Gastrocnemius medialis (tissue), 4 donors: Measurements from ENCODE around the gene CPNE5. TPM values are rescaled to one million over a fixed set of nuclear protein-coding genes. Genes with fewer than 3 reads are reported as not detected.

Experiments used
- ATAC-seq, 2 donors: fragments of 150-250 bp; one replicate each; pipeline ENCODE4 v1.9.1; 2016
- DNase-seq, 2 donors: peaks; one replicate each; pipeline ENCODE4 v3.0.0-alpha.2; 2019
- H3K27ac ChIP-seq, 4 donors: fragments of 200-600 bp; sonication (generic); 1 replicate in 1 of 4; 2 replicates in 3 of 4; pipeline ENCODE4 v1.5.1; 2016 to 2018; ENCODE audit warnings: mild to moderate bottlenecking in 2 of 4, moderate library complexity in 1 of 4
- H3K27me3 ChIP-seq, 3 donors: fragments of 200-600 bp; sonication (generic) in 2 of 3; 1 replicate in 1 of 3; 2 replicates in 2 of 3; pipeline versions ENCODE4 v1.5.1 to v1.6.0; 2016 to 2019; ENCODE audit warnings: mild to moderate bottlenecking in 1 of 3, moderate library complexity in 1 of 3
- H3K36me3 ChIP-seq, 2 donors: fragments of 200-600 bp; sonication (generic) in 1 of 2; one replicate each; pipeline ENCODE4 v1.5.1; 2017 to 2018
- H3K4me1 ChIP-seq, 2 donors: fragments of 200-600 bp; sonication (generic) in 1 of 2; one replicate each; pipeline ENCODE4 v1.5.1; 2016 to 2017; ENCODE audit warnings: mild to moderate bottlenecking in 2 of 2
- H3K4me3 ChIP-seq, 4 donors: fragments of 200-600 bp; sonication (generic) in 3 of 4; 1 replicate in 1 of 4; 2 replicates in 3 of 4; pipeline ENCODE4 v1.5.1; 2016 to 2019; ENCODE audit warnings: mild to moderate bottlenecking in 2 of 4
- H3K9me3 ChIP-seq, 3 donors: fragments of 200-600 bp; sonication (generic) in 2 of 3; 1 replicate in 1 of 3; 2 replicates in 2 of 3; pipeline ENCODE4 v1.5.1; 2016 to 2019
- POLR2A ChIP-seq, 2 donors: fragments of 450-650 bp; IDR thresholded peaks; one replicate each; pipeline ENCODE4 v1.6.1; 2017; ENCODE audit warnings: antibody characterized with exemption in 2 of 2, mild to moderate bottlenecking in 2 of 2, moderate library complexity in 2 of 2
- in situ Hi-C, 4 donors: fragments of 200-750 bp; cut with MboI; loops; one replicate each; pipeline versions ENCODE4 v1.15.0 to v1.8.0; 2017; ENCODE audit warnings: low sequenced_read_pairs in 4 of 4
- intact Hi-C: fragments of 100-400 bp; cut with DNase I; formaldehyde crosslinking; loops from one replicate; pipeline ENCODE4 v1.15.1; 2023; ENCODE audit warnings: low total_unique reads
- total RNA-seq, 4 donors: library from RNA; depleted of rRNA; stranded (reverse); fragments of >200 nt; gene quantifications; one replicate each; pipeline versions ENCODE4 v1.1.0 to v1.2.3, GENCODE V29; 2016
- TF ChIP-seq, protein P1 (sequence below), 5 experiments: fragments of 450-650 bp in 3 of 5; fragments of 200-600 bp in 2 of 5; sonication (generic) in 2 of 5; IDR thresholded peaks in 4 of 5; conservative IDR thresholded peaks in 1 of 5; 1 replicate in 4 of 5; 2 replicates in 1 of 5; pipeline ENCODE4 v1.5.1; 2016 to 2019; ENCODE audit warnings: antibody characterized with exemption in 5 of 5, mild to moderate bottlenecking in 3 of 5, moderate library complexity in 3 of 5

The CPNE5 gene
- total RNA-seq, 4 donors from 2014 or later = 0.11 TPM; not detected in 3

DNA sequence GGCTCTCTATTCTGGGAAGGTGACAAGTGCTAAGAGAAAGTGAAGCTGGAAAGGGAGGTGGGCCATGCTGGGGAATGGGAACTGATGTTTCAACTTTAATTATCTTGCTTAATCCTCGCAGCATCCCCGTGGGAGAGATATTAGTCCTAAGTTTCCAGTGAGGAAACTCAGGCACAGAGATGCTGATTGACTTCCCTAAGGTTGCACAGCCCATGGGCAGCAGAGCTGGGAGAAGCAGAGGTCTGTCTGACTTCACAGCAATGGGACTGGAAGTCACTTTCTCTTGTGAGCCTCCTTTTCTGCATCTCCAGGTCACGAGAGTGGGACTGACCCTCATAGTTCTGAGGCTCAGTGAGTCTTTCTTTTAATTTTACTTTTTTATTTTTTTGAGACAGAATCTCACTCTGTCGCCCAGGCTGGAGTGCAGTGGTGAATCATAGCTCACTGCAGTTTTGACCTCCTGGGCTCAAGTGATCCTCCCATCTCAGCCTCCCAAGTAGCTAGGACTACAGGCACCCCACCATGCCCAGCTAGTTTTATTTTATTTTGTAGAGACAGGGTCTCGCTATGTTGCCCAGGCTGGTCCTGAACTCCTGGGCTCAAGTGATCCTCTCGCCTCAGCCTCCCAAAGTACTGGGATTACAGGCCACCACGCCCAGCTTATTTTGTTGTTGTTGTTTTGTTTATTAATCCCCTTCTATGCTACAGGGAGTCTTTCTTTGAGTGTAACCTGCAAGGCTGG lies 139.0 kb downstream of the CPNE5 start:
- in situ Hi-C loops (no loop called here), intact Hi-C loops (no loop called here)
- Histone ChIP-seq H3K27ac (no peak overlapping the region), H3K9me3 (no peaks in the 10 kb centered on the region), H3K27me3 (no peaks in the 10 kb centered on the region), H3K36me3 (no peaks in the 10 kb centered on the region), H3K4me1 (no peaks in the 10 kb centered on the region), H3K4me3 (no peak overlapping the region)
- ATAC-seq (no peak), DNase-seq (no peak)
- TF ChIP-seq, protein P1, sequence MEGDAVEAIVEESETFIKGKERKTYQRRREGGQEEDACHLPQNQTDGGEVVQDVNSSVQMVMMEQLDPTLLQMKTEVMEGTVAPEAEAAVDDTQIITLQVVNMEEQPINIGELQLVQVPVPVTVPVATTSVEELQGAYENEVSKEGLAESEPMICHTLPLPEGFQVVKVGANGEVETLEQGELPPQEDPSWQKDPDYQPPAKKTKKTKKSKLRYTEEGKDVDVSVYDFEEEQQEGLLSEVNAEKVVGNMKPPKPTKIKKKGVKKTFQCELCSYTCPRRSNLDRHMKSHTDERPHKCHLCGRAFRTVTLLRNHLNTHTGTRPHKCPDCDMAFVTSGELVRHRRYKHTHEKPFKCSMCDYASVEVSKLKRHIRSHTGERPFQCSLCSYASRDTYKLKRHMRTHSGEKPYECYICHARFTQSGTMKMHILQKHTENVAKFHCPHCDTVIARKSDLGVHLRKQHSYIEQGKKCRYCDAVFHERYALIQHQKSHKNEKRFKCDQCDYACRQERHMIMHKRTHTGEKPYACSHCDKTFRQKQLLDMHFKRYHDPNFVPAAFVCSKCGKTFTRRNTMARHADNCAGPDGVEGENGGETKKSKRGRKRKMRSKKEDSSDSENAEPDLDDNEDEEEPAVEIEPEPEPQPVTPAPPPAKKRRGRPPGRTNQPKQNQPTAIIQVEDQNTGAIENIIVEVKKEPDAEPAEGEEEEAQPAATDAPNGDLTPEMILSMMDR (IDR thresholded peaks at IDR 0.05 in 4 of 5, conservative IDR thresholded peaks at IDR 0.05 in 1 of 5) = no peak
- no peak for TF ChIP-seq POLR2A (IDR thresholded peaks at IDR 0.05)

DNA sequence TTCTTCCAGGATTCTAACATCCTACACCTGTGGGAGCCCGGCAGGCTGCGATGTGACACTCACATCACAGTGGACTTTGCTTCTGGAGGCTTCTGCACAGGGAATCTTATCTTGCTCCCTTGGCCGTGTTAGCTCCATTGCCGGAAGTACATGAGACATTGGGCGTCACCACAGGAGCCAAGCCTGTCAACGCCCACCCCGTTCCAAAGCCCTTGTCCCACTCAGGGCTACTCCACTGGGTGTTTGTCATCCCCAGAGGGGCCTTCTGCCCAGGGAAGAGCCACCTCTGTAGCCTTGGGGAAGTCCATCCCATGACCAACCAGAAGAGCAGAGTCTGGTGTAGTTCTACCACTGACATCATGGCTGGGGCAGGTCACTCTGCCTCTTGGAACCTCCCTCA lies 139.9 kb downstream of the CPNE5 start:
- no peaks in the 10 kb centered on the region for H3K4me1 ChIP-seq
- no peaks in the 10 kb centered on the region for H3K36me3 ChIP-seq
- H3K27ac ChIP-seq = no peak overlapping the region
- no peaks in the 10 kb centered on the region for H3K9me3 ChIP-seq
- H3K27me3 ChIP-seq = no peaks in the 10 kb centered on the region
- DNase-seq (no peak), ATAC-seq (no peak)
- in situ Hi-C loops (loop anchor here in 1 of 4 donors (25.0 kb wide), 1 partner anchor 262 kb away; the partner anchor contains the start of genes KCTD20 and PXT1), intact Hi-C loops (no loop called here)
- H3K4me3 ChIP-seq = no peak overlapping the region
- TF ChIP-seq POLR2A (IDR thresholded peaks at IDR 0.05) = no peak
- TF ChIP-seq, protein P1 (IDR thresholded peaks at IDR 0.05 in 4 of 5, conservative IDR thresholded peaks at IDR 0.05 in 1 of 5) = no peak

DNA sequence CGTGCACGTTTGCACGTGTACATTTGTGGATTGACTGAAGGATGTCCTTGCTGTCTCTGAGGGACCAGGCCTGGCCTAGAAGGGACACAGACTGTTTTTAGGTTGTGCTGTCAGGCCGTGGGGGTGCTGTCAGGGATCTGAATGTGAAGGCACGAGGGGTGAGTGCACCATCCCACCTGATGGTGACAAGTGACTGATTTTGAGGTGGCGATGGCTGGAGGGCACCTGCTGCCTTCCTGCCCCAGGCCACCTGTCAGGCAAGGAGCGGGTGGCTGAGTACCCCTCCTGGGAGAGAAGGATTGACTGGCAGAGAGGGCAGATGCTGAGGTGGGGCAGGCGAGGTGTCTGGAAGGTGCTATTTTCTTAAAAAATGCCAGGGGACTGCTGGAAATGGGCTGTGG lies 140.4 kb downstream of the CPNE5 start:
- DNase-seq = no peak
- no peaks in the 10 kb centered on the region for H3K9me3 ChIP-seq
- in situ Hi-C loops = loop anchor here in 1 of 4 donors (25.0 kb wide), 1 partner anchor 262 kb away; the partner anchor contains the start of genes KCTD20 and PXT1
- no peak for ATAC-seq
- TF ChIP-seq, protein P1 (IDR thresholded peaks at IDR 0.05 in 4 of 5, conservative IDR thresholded peaks at IDR 0.05 in 1 of 5) = no peak
- TF ChIP-seq POLR2A (IDR thresholded peaks at IDR 0.05) = no peak
- intact Hi-C loops = no loop called here
- no peak overlapping the region for H3K4me3 ChIP-seq
- no peaks in the 10 kb centered on the region for H3K4me1 ChIP-seq
- no peaks in the 10 kb centered on the region for H3K36me3 ChIP-seq
- no peak overlapping the region for H3K27ac ChIP-seq
- H3K27me3 ChIP-seq = no peaks in the 10 kb centered on the region

- ATAC-seq (no peak), DNase-seq (no peak)
- H3K27me3 ChIP-seq = no peaks in the 10 kb centered on the region
- no peaks in the 10 kb centered on the region for H3K4me1 ChIP-seq
- H3K4me3 ChIP-seq = no peak overlapping the region
- H3K27ac ChIP-seq = no peak overlapping the region
- no peaks in the 10 kb centered on the region for H3K36me3 ChIP-seq
- no peaks in the 10 kb centered on the region for H3K9me3 ChIP-seq
- intact Hi-C loops (no loop called here), in situ Hi-C loops (loop anchor here in 1 of 4 donors (25.0 kb wide), 1 partner anchor 261 kb away; the partner anchor contains the start of genes KCTD20 and PXT1)
- TF ChIP-seq POLR2A (IDR thresholded peaks at IDR 0.05) = no peak
- TF ChIP-seq, protein P1 (IDR thresholded peaks at IDR 0.05 in 4 of 5, conservative IDR thresholded peaks at IDR 0.05 in 1 of 5) = no peak
Measured at GRCh38 chr6:36698196-36698595, 141.0 kb downstream of the CPNE5 start.
